Stimulated activated CD4-positive, alpha-beta T cell treated with anti-CD3 and anti-CD28 coated beads, Interleukin-12 subunit alpha, Interleukin-12 subunit beta, amount 100 ng/mL, for 24 hours (primary cell): ENCODE data around the gene HDDC3.

ENCODE experiments used
- DNase-seq, 2 experiments: peaks; one replicate each; pipeline ENCODE4 v3.0.0-alpha.2; 2020; ENCODE audit warnings: low read depth in 2 of 2

Gene HDDC3

GRCh38 chr15:90891346-90891949 lies 40.9 kb downstream of the HDDC3 start:
- DNase-seq: no peak

GRCh38 chr15:90890839-90891238 lies 41.5 kb downstream of the HDDC3 start:
- DNase-seq: no peak

DNA sequence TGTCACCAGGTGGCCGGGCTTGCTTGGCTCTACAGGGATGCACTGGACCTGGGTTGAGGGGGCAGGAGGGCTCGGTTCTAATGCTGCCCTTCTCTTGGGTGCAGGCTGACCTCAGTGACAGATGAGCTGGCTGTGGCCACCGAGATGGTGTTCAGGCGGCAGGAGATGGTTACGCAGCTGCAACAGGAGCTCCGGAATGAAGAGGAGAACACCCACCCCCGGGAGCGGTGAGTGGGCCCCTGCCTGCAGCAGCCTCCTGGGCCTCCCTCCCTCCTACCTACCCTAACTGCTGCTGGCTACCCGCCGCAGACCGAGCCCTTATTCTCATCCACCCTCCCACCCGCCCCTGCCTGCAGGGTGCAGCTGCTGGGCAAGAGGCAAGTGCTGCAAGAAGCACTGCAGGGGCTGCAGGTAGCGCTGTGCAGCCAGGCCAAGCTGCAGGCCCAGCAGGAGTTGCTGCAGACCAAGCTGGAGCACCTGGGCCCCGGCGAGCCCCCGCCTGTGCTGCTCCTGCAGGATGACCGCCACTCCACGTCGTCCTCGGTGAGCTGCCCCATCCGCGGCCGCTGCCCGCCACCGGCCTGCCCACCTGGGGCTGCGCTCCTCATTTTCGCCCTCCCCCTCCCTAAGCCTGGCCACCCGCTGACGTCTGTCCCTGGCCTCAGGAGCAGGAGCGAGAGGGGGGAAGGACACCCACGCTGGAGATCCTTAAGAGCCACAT lies 42.5 kb downstream of the HDDC3 start:
- DNase-seq: no peak

- no peak for DNase-seq
Measured at GRCh38 chr15:90889313-90889730, 43.0 kb downstream of the HDDC3 start.

GRCh38 chr15:90887037-90887481 lies 45.3 kb downstream of the HDDC3 start:
- no peak for DNase-seq

DNA sequence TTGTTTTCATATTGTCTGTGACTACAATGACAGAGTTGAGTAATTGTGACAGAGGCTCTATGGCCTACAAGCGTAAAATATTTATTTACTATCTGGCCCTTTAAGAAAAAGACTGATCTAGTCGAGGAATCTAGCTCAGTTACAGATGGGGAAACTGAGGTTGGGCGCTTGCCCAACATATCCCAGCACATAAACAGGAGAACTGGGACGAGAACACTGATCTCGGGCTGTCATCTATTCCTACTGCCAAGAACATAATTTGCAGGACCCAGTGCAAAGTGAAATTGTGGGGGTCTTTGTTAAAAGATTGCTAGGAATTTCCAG lies 46.1 kb downstream of the HDDC3 start:
- no peak for DNase-seq

GRCh38 chr15:90885432-90886290 lies 46.7 kb downstream of the HDDC3 start:
- DNase-seq: peak; percentile 63 to 82

DNA sequence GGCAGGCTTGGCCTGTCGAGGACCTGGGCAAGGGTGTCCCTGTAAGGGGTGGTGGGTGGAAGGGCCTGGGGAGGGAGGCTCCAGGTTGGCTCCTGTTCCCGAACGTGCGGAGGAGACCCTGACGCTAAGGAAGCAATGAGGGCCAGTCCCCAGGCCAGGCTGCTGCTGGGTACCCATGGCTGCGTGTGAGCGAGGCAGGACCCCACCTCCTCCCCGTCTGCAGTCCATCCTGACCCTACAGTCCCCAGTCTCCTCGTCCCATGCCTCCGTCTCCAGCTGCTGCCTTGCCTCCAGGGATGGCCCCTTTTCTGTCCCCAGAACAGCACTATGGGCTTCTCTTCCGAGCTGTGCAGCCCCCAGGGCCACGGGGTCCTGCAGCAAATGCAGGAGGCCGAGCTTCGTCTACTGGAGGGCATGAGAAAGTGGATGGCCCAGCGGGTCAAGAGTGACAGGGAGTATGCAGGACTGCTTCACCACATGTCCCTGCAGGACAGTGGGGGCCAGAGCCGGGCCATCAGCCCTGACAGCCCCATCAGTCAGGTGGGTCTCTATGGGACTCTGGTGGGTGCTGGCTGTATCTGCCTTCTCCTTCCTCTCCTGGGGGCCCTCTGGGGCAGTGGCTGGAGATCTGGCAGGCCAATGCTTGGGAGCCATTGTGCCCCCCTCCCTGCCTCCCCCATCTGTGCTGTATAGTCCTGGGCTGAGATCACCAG lies 47.5 kb downstream of the HDDC3 start:
- no peak for DNase-seq

GRCh38 chr15:90883976-90884718 lies 48.2 kb downstream of the HDDC3 start, which contains the start of gene FES:
Gene FES, plus strand, starts transcription at chr15:90884504. Its CDS starts 542 bp downstream, at chr15:90885046.
- no peak for DNase-seq

DNA sequence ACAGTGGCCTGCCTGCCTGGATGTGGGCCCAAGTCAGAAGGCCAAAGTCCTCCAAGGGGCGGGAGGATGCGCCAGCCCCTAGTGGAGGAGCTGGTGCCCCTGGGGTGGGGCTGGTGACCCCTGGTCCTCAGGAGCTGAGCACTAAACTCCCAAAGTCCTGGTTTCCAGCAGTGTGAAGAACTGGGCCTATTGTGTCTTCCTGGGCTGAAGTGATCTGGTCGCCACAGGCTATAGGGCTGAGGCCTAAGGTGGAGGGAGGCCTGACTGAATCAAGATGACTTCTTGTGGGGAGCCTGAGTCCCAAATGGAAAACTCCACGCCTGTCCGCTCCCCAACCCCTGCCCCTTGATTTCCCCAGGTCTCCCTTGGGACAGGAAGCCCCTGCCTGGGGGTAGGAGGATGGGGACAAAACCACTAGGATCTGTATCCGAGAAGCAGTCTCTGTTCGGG lies 48.8 kb downstream of the HDDC3 start:
- DNase-seq: no peak

DNA sequence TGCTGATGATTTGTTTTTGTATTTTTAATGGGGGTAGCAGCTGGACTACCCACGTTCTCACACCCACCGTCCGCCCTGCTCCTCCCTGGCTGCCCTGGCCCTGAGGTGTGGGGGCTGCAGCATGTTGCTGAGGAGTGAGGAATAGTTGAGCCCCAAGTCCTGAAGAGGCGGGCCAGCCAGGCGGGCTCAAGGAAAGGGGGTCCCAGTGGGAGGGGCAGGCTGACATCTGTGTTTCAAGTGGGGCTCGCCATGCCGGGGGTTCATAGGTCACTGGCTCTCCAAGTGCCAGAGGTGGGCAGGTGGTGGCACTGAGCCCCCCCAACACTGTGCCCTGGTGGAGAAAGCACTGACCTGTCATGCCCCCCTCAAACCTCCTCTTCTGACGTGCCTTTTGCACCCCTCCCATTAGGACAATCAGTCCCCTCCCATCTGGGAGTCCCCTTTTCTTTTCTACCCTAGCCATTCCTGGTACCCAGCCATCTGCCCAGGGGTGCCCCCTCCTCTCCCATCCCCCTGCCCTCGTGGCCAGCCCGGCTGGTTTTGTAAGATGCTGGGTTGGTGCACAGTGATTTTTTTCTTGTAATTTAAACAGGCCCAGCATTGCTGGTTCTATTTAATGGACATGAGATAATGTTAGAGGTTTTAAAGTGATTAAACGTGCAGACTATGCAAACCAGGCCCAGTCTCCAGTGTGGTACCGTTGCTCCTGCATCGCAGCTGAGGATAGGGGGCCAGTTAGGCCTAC lies 49.4 kb downstream of the HDDC3 start:
- no peak for DNase-seq

DNA sequence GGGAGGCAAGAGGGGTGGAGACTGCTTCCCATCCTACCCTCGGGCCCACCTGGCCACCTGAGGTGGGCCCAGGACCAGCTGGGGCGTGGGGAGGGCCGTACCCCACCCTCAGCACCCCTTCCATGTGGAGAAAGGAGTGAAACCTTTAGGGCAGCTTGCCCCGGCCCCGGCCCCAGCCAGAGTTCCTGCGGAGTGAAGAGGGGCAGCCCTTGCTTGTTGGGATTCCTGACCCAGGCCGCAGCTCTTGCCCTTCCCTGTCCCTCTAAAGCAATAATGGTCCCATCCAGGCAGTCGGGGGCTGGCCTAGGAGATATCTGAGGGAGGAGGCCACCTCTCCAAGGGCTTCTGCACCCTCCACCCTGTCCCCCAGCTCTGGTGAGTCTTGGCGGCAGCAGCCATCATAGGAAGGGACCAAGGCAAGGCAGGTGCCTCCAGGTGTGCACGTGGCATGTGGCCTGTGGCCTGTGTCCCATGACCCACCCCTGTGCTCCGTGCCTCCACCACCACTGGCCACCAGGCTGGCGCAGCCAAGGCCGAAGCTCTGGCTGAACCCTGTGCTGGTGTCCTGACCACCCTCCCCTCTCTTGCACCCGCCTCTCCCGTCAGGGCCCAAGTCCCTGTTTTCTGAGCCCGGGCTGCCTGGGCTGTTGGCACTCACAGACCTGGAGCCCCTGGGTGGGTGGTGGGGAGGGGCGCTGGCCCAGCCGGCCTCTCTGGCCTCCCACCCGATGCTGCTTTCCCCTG lies 50.2 kb downstream of the HDDC3 start:
- DNase-seq: no peak

- no peak for DNase-seq
Measured at GRCh38 chr15:90881181-90881977, 51.0 kb downstream of the HDDC3 start.

GRCh38 chr15:90880381-90881145 lies 51.8 kb downstream of the HDDC3 start:
- DNase-seq: no peak
